HG02943 (cell line): ENCODE results near the gene NTRK2.

Source experiments
- ATAC-seq: cut with Tn5 transposase; IDR thresholded peaks from one replicate; pipeline ENCODE4 v1.9.1; 2021; ENCODE audit warnings: mild to moderate bottlenecking, low read depth, moderate library complexity; ENCODE audit not compliant: unreplicated experiment

The NTRK2 gene

DNA sequence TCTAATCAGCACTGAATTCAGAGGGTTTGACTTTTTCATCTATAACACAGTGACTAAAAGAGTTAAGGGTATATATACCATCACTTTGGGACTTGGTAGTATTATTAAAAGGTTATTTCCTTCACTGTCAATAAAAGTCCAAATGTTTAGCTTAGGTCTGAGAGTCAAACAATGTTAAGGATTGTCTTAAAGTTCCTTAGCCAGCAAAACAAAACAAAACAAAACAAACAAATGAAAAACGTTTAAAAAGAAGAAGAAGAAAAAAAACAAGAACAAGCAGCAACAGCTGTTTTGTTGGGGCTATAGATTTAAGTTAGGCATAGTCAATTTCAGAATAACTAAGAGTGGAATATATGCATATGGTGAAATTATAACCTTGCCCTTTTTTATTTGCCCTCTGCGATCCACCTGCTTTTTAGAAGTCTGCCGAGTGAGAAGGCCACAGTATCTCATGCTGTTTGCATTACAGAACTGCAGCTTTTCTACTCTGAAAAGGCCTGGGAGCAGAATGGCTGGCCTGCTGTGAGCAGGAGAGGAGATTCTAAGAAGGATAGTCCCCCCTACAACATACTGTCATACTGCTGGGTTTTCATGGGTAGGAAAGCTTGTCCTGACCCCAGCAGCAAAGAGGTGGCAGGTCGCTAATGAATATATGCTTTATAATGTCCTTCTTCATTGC lies 141.7 kb downstream of the NTRK2 start:
- no peak for ATAC-seq

DNA sequence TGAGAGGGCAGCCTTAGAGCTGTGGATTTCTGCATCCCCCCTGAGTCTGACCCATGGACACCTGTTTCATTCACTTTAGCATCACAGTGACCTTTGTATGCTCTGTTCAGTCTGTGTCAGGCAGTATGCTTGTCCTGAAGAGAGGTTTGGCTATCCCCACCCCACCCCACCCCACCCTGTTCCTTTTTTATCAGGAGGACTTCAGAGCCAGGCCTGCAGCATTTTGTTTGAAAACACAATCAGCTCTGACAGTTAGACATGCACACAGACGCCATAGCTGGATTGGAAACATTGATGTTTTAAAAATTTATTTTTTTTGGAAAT lies 142.2 kb downstream of the NTRK2 start:
- ATAC-seq, result no peak

GRCh38 chr9:84812355-84812754 lies 142.8 kb downstream of the NTRK2 start:
- ATAC-seq, result no peak

- ATAC-seq, result no peak
These were observed 143.3 kb downstream of the NTRK2 start for GRCh38 chr9:84812847-84813246.

- ATAC-seq, result no peak
These were observed 146.0 kb downstream of the NTRK2 start for GRCh38 chr9:84815554-84815953.

- ATAC-seq, result no peak
These were observed 147.5 kb downstream of the NTRK2 start for GRCh38 chr9:84817038-84817437.

DNA sequence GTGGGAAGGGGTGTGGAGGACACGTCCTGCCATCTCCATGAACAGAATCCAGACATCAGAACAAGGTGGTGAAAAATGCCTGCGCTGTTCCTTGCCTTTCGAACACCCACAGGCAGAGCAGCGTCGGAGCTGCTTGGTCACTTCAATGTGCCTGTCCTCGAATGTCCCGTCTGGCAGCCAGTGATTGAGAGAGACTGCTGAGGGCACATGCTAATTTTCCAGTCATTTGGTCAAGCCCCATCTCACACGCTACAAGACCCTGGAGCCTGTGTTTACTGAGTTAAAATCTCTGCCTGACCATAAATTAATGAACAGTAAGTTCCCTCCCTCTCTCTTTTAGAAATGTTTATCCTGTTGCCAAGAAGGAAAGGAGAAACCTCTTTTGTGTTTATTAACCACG lies 149.3 kb downstream of the NTRK2 start:
- ATAC-seq, result no peak

DNA sequence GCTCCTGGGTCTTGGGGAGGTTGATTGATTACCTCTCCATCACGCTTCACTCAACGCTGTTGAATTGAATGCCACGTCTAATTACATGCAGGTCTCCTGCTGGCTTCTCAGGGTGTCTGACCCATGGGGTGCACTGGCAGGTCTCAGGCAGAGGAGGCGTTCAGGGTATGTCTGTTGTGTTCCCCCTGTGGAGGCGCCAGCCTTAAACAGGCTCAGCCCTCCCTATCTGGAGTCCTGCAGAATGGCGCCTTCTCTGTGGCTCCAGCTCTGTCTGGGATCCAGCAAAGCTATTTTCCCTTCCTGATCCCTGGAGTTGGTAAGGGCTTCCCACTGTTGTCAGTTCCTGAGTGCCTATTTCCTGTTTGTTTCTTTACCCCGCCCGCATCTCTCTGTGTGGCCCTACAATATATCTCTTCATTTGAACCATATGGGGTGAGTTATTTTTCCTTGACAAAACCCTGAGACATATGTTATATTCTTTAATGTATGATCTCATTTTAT lies 150.0 kb downstream of the NTRK2 start:
- no peak for ATAC-seq

- ATAC-seq, result no peak
These were observed 151.9 kb downstream of the NTRK2 start for GRCh38 chr9:84821431-84821830.

DNA sequence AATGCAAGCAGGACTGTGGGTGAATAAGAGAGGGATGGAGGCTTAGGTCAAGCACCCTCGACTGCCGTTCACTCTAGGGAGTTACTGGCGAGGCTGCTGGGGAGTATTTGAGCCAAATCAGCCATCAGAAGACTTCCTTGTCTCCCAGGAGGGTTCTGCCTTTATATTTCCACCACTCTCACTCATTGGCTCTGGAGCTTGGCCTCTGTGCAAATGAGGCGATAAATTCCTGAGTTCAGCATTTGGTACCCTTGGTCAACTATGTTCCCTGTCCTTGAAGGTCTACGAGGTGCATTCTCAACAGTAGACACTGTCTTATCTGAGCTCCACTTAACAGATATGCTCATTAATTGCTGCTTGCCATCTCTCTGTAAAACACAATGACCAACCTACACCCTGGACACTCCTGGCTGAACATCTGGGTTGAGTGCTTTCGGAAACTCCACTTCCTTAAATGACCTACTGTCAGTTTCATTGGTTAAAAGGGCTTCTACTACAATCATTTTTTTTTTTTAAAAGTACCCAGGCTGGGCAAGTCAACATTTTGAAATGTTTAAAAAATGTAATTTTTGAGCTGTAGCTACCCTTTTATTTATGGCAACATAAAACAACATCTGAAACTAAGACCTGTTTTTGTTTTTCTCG lies 153.2 kb downstream of the NTRK2 start:
- ATAC-seq, result no peak

- peak; percentile 91 for ATAC-seq
These were observed 154.1 kb downstream of the NTRK2 start for GRCh38 chr9:84823421-84824271.

- ATAC-seq, result no peak
These were observed 157.8 kb downstream of the NTRK2 start for GRCh38 chr9:84827216-84827765.

DNA sequence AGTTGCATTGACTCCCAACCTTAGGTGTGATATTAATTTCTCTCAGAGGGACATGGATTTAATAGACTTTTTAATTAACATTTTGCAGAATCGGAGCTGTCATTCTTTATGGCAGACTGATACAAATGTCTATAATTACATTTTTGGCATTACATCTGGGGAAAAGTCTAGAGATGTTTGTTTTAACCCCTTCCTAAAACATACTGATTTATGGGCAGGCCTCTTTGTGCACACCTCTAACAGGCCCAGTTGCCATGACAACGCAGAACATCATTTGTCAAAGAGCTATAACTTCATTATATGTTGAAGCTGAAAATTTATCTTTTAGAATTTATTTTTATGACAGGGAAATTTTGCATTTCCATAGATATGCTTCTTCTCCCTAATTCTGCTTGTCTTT lies 158.5 kb downstream of the NTRK2 start:
- no peak for ATAC-seq

GRCh38 chr9:84829471-84829870 lies 159.9 kb downstream of the NTRK2 start:
- ATAC-seq, result no peak

GRCh38 chr9:84829997-84830696 lies 160.6 kb downstream of the NTRK2 start:
- ATAC-seq, result no peak

DNA sequence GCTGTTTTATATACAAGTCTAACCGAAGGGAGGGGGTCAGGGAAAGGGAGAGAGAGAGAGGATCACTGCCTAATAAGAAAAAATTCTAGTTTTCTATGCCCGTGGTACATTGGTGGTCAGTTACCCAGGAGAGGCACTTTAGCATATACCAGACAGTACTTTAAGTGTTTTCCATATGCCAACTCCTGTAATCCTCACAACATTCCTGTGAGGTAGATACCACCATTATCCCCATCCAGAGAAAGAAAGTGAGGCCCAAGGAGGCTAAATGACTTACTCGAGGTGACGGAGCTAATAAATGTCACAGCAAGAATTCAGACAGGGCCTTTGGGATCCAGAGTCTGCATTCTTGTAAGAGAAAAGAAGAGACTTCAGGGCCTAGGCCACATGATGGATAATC lies 161.8 kb downstream of the NTRK2 start:
- ATAC-seq, result no peak

DNA sequence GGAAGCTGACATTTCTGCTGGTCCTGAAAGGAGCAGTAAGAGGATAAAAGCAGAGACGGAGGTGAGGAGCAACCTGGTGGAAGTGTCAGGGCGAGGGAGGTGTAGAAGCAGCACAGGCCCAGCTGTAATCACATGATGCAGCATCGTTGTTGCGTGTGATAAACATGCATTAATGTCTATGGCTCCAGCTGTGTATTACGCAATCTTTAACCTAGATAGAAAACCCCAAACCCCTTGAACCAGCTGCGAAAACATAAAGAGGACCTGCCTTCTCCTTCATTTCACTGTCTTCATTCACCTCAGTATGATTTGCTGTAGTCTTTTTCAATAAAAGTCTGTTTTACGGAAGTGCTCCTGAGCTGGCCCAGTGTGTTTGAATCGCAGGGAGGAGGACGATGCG lies 162.9 kb downstream of the NTRK2 start:
- ATAC-seq, result no peak

DNA sequence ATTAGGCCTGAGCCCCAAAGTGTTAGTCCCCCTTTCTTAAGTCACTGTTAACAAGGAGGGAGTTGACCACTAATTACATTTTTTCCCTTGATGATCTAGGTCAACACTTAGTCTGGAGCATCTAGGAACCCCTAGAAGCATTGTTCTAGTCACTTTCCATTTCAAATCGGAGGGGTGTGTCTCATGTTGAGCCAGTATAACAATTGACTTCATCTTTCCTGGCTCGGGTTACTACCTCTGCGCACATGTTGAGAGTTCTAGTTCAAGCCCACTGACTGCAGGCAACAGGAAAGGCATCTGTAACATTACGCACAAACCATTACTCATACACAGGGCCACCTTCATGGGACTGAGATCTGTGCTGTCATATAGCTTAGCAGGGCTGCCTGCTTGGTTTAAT lies 164.9 kb downstream of the NTRK2 start:
- no peak for ATAC-seq

DNA sequence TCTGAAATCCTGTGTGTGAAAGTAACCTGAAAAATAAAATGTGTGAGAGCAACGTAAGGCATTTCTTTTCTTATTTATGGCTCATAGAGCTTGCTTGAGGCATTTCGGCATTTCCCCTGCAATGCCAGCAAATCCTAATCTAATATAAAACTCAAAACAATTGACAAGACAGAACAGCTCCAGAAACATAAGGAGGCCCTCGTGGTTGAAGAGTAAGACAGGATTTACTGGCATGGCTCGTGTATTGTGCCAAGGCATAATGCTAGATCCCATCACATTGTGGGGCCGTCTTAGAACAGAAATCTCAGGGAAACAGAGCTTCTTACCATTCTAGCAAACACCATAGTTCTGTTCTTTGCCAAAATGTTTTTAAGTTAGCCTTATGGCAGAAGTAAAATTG lies 166.2 kb downstream of the NTRK2 start:
- ATAC-seq, result no peak

DNA sequence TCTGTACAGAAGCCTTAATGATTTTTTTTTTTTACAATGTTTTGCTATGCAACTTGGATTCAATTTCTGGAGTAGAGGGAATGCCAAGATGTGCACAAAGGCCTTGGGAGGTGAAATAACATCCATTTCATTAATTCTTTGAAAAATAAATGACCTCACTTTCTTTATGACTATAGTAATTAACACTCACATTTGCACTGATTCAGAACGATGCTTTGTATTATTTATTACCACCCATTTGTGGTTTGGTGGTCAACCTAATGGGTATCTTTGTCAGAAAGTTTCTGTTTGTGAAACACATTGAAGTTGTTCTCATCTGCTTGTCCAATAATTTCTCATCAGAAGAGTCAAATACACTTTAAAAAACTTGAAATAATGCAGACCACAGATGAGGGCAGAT lies 169.3 kb downstream of the NTRK2 start:
- ATAC-seq, result no peak

- ATAC-seq, result no peak
These were observed 170.0 kb downstream of the NTRK2 start for GRCh38 chr9:84839541-84839940.
